CD14-positive monocyte (primary cell): ENCODE results near the gene TENM3. TPM values are rescaled to one million over a fixed set of nuclear protein-coding genes. Genes with fewer than 3 reads are reported as not detected.

Experiments used
- DNase-seq, 3 donors: peaks; one replicate each; pipeline ENCODE4 v3.0.0-alpha.2; 2011 to 2022
- H2AFZ ChIP-seq: 2 replicates; pipeline ENCODE4 v1.6.0; 2012; ENCODE audit warnings: mild to moderate bottlenecking, low read depth, low read length, inconsistent platforms; ENCODE audit not compliant: insufficient read depth, poor library complexity, severe bottlenecking
- H3K27ac ChIP-seq, 2 donors: 1 replicate in 1 of 2; 2 replicates in 1 of 2; pipeline ENCODE4 v1.5.1; 2012 to 2013; ENCODE audit warnings: low read length in 2 of 2, control low read depth in 1 of 2, inconsistent platforms in 1 of 2, low read depth in 1 of 2, mild to moderate bottlenecking in 1 of 2
- H3K27me3 ChIP-seq, 2 donors: one replicate each; pipeline versions ENCODE4 v1.6.0 to v1.6.1; 2011 to 2013; ENCODE audit warnings: low read length in 2 of 2; ENCODE audit not compliant: control insufficient read depth in 2 of 2, insufficient read depth in 2 of 2
- H3K36me3 ChIP-seq, 2 donors: replicated peaks in 1 of 2; 1 replicate in 1 of 2; 2 replicates in 1 of 2; pipeline versions ENCODE4 v1.5.1 to v1.6.1; 2012 to 2013; ENCODE audit warnings: low read length in 2 of 2, control low read depth in 1 of 2, inconsistent platforms in 1 of 2, mild to moderate bottlenecking in 1 of 2; ENCODE audit not compliant: insufficient read depth in 2 of 2, control insufficient read depth in 1 of 2
- H3K4me1 ChIP-seq, 2 donors: 1 replicate in 1 of 2; 2 replicates in 1 of 2; pipeline versions ENCODE4 v1.5.1 to v1.6.1; 2012 to 2013; ENCODE audit warnings: low read length in 2 of 2, control low read depth in 1 of 2, inconsistent platforms in 1 of 2, mild to moderate bottlenecking in 1 of 2, moderate library complexity in 1 of 2; ENCODE audit not compliant: insufficient read depth in 2 of 2, control insufficient read depth in 1 of 2
- H3K4me2 ChIP-seq: replicated peaks from 2 replicates; pipeline ENCODE3; 2012; ENCODE audit warnings: low read length, moderate library complexity, mild to moderate bottlenecking; ENCODE audit not compliant: poor library complexity, severe bottlenecking; ENCODE audit errors: extremely low read depth
- H3K4me3 ChIP-seq, 3 experiments: fragments of 200-600 bp in 1 of 3; sonication (generic) in 1 of 3; replicated peaks in 1 of 3; 1 replicate in 2 of 3; 2 replicates in 1 of 3; pipeline ENCODE4 v1.5.1; 2011 to 2013; ENCODE audit warnings: low read length in 3 of 3, mild to moderate bottlenecking in 3 of 3, control low read depth in 2 of 3, low read depth in 2 of 3, inconsistent platforms in 1 of 3, moderate library complexity in 1 of 3
- H3K79me2 ChIP-seq: 2 replicates; pipeline ENCODE4 v1.6.0; 2012; ENCODE audit warnings: mild to moderate bottlenecking, control low read depth, inconsistent platforms, low read length, moderate library complexity; ENCODE audit not compliant: insufficient read depth
- H3K9ac ChIP-seq: 2 replicates; pipeline ENCODE4 v1.6.0; 2017; ENCODE audit warnings: low read length, mild to moderate bottlenecking; ENCODE audit not compliant: insufficient read depth, poor library complexity, severe bottlenecking
- H3K9me3 ChIP-seq, 2 donors: replicated peaks in 1 of 2; 1 replicate in 1 of 2; 2 replicates in 1 of 2; pipeline versions ENCODE4 v1.5.1 to v1.6.1; 2012 to 2013; ENCODE audit warnings: low read length in 2 of 2, control low read depth in 1 of 2; ENCODE audit not compliant: control insufficient read depth in 1 of 2, insufficient read depth in 1 of 2
- H4K20me1 ChIP-seq: 2 replicates; pipeline ENCODE4 v1.6.0; 2012; ENCODE audit warnings: mild to moderate bottlenecking, low read length, control low read depth, moderate library complexity; ENCODE audit not compliant: insufficient read depth
- H3K27ac Mint-ChIP-seq, 7 donors: one replicate each; pipeline ENCODE4 v1.8.0; 2020; ENCODE audit warnings: mild to moderate bottlenecking in 7 of 7, mixed read lengths in 7 of 7, moderate library complexity in 6 of 7, inconsistent platforms in 2 of 7
- H3K27me3 Mint-ChIP-seq, 3 donors: one replicate each; pipeline ENCODE4 v1.8.0; 2021 to 2022; ENCODE audit warnings: low read depth in 3 of 3, mild to moderate bottlenecking in 3 of 3, mixed read lengths in 3 of 3, moderate library complexity in 3 of 3, inconsistent platforms in 1 of 3
- H3K36me3 Mint-ChIP-seq, 2 donors: one replicate each; pipeline ENCODE4 v1.8.0; 2020; ENCODE audit warnings: mixed read lengths in 2 of 2, inconsistent platforms in 1 of 2, mild to moderate bottlenecking in 1 of 2
- H3K4me1 Mint-ChIP-seq: one replicate; pipeline ENCODE4 v1.8.0; 2020; ENCODE audit warnings: mild to moderate bottlenecking, mixed read lengths
- H3K4me3 Mint-ChIP-seq, 2 donors: one replicate each; pipeline ENCODE4 v1.8.0; 2020; ENCODE audit warnings: mild to moderate bottlenecking in 2 of 2, mixed read lengths in 2 of 2, moderate library complexity in 1 of 2
- H3K9me3 Mint-ChIP-seq, 7 donors: one replicate each; pipeline ENCODE4 v1.8.0; 2020 to 2022; ENCODE audit warnings: mixed read lengths in 7 of 7, mild to moderate bottlenecking in 6 of 7, moderate library complexity in 6 of 7, inconsistent platforms in 2 of 7
- WGBS: methylation state at CpG from one replicate; pipeline ENCODE4 v1.1.5; 2013; ENCODE audit warnings: missing lambda C conversion rate; ENCODE audit not compliant: insufficient coverage; 5-methylcytosine and 5-hydroxymethylcytosine counted together
- intact Hi-C, 2 donors: fragments of 100-400 bp; cut with micrococcal nuclease; formaldehyde crosslinking; loops; one replicate each; pipeline versions ENCODE4 v1.15.0 to v1.15.1; 2023
- polyA plus RNA-seq, 3 donors: library from polyadenylated mRNA; depleted of rRNA in 1 of 3; unstranded in 2 of 3; stranded (reverse) in 1 of 3; fragments of 300-500 nt in 2 of 3; fragments of >200 nt in 1 of 3; fragmentation: Illumina TruSeq in 2 of 3; gene quantifications; 1 replicate in 2 of 3; 2 replicates in 1 of 3; pipeline ENCODE4 v1.2.3, GENCODE V29; 2012 to 2021
- TF ChIP-seq, protein P1 (sequence below): fragments of 200-600 bp; IDR thresholded peaks from one replicate; pipeline ENCODE4 v1.8.0; 2022; ENCODE audit warnings: antibody characterized with exemption, mild to moderate bottlenecking

Gene TENM3
- polyA plus RNA-seq, 3 donors = not detected

DNA sequence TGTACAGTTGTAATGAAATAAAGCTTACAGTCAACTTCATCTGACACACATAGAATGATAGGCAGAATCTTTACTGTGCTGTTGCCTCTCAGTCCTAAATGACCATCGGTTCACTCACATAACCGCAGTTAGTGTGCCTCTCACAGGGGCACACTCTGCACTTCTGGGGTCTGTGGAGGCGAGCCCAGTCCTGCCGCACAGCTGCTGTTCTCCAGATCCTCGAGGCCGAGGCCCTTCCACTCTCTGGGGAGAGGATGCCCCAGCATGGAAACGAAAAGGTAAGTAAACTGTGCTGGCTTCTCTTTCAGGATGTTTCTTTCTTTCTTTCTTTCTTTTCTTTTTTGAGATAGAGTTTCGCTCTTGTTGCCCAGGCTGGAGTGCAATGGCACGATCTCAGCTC is 586.0 kb downstream of the TENM3 start:
- Histone ChIP-seq H3K27ac (no peak overlapping the region), H3K4me3 (no peak overlapping the region), H3K79me2 (no peaks in the 10 kb centered on the region), H3K36me3 (no peaks in the 10 kb centered on the region), H3K4me1 (peaks cover 0 to 10% of the 10 kb centered on the region in 2 donors), H3K4me2 (no peak overlapping the region), H4K20me1 (no peaks in the 10 kb centered on the region), H3K27me3 (peaks cover 0 to 2% of the 10 kb centered on the region in 2 donors), H3K9me3 (peaks cover 0 to 4% of the 10 kb centered on the region in 2 donors), H2AFZ (no peak overlapping the region), H3K9ac (no peak overlapping the region)
- Mint-ChIP-seq H3K4me3 (no peak overlapping the region), H3K27me3 (peaks cover 4 to 11% (median 9%) of the 10 kb centered on the region in 3 donors), H3K9me3 (peaks cover 0 to 7% (median 0%) of the 10 kb centered on the region in 7 donors), H3K27ac (no peak overlapping the region), H3K4me1 (peaks cover 22% of the 10 kb centered on the region), H3K36me3 (no peaks in the 10 kb centered on the region)
- DNase-seq = no peak
- TF ChIP-seq, protein P1, sequence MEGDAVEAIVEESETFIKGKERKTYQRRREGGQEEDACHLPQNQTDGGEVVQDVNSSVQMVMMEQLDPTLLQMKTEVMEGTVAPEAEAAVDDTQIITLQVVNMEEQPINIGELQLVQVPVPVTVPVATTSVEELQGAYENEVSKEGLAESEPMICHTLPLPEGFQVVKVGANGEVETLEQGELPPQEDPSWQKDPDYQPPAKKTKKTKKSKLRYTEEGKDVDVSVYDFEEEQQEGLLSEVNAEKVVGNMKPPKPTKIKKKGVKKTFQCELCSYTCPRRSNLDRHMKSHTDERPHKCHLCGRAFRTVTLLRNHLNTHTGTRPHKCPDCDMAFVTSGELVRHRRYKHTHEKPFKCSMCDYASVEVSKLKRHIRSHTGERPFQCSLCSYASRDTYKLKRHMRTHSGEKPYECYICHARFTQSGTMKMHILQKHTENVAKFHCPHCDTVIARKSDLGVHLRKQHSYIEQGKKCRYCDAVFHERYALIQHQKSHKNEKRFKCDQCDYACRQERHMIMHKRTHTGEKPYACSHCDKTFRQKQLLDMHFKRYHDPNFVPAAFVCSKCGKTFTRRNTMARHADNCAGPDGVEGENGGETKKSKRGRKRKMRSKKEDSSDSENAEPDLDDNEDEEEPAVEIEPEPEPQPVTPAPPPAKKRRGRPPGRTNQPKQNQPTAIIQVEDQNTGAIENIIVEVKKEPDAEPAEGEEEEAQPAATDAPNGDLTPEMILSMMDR = no peak
- WGBS = 100% methylated on average over 5 of the region's 9 CpGs
- intact Hi-C loops = no loop called here

DNA sequence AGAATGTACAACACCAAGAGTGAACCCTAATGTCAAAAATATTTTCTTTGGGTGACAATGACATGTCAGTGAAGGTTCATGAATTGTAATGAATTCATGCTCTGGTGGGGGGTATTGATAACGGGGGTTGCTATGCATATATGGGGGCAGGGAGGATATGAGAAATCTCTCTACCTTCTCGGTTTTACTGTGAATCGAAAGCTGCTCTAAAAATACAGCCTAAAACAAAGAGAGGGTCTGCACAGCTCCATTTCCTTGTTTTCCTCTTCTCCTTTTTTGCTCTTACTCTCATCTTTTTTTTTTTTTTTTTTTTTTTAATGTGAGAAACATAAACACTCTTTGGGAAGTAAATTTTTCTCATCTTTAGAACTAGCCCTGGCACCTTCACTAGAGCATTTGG is 588.2 kb downstream of the TENM3 start:
- Histone ChIP-seq H3K4me3 (no peak overlapping the region), H4K20me1 (no peaks in the 10 kb centered on the region), H3K79me2 (no peaks in the 10 kb centered on the region), H3K9ac (no peak overlapping the region), H3K27ac (no peak overlapping the region), H2AFZ (no peak overlapping the region), H3K36me3 (no peaks in the 10 kb centered on the region), H3K4me2 (no peak overlapping the region), H3K4me1 (peaks cover 0 to 3% of the 10 kb centered on the region in 2 donors), H3K27me3 (peaks cover 0 to 2% of the 10 kb centered on the region in 2 donors), H3K9me3 (peaks cover 0 to 4% of the 10 kb centered on the region in 2 donors)
- H3K4me1 Mint-ChIP-seq = peaks cover 11% of the 10 kb centered on the region
- H3K27me3 Mint-ChIP-seq = peaks cover 2 to 8% (median 6%) of the 10 kb centered on the region in 3 donors
- WGBS = no CpG with 5 or more reads among the region's 3 CpGs
- TF ChIP-seq, protein P1 = no peak
- no peak overlapping the region for H3K4me3 Mint-ChIP-seq
- no peak overlapping the region for H3K27ac Mint-ChIP-seq
- intact Hi-C loops = no loop called here
- H3K36me3 Mint-ChIP-seq = no peaks in the 10 kb centered on the region
- peaks cover 0 to 7% (median 3%) of the 10 kb centered on the region in 7 donors for H3K9me3 Mint-ChIP-seq
- DNase-seq = no peak
